ENCODE results near the gene MID1. TPM values are rescaled to one million over a fixed set of nuclear protein-coding genes. Genes with fewer than 3 reads are reported as not detected.

MID1 gene
- total RNA-seq, 2 donors from 2014 or later = 22.2 to 36.5 TPM

- intact Hi-C loops (cut with DNase I) = no loop called here
Observed at GRCh38 chrX:10474510-10474909, 145.9 kb downstream of the MID1 start.

GRCh38 chrX:10471418-10471817 is 149.0 kb downstream of the MID1 start:
- no peak for DNase-seq (ENCODE audit: low spot score)
- intact Hi-C loops (cut with DNase I) = no loop called here

More at GRCh38 chrX:10474510-10474909, 145.9 kb downstream of the MID1 start:
- no peak for DNase-seq (ENCODE audit: low spot score)

- no peak for DNase-seq (ENCODE audit: low spot score)
- intact Hi-C loops (cut with DNase I) = no loop called here
Observed at GRCh38 chrX:10470009-10470408, 150.4 kb downstream of the MID1 start.

- DNase-seq (ENCODE audit: low spot score) = no peak
- intact Hi-C loops (cut with DNase I) = no loop called here
Observed at GRCh38 chrX:10467793-10468192, 152.6 kb downstream of the MID1 start.

GRCh38 chrX:10465254-10465653 is 155.1 kb downstream of the MID1 start:
- DNase-seq (ENCODE audit: low spot score) = no peak
- intact Hi-C loops (cut with DNase I) = no loop called here

GRCh38 chrX:10457092-10457491 is 163.3 kb downstream of the MID1 start:
- intact Hi-C loops (cut with DNase I) = no loop called here
- no peak for DNase-seq (ENCODE audit: low spot score)

GRCh38 chrX:10453945-10454344 is 166.4 kb downstream of the MID1 start:
- intact Hi-C loops (cut with DNase I) = no loop called here
- no peak for DNase-seq (ENCODE audit: low spot score)

GRCh38 chrX:10450959-10451355 is 169.4 kb downstream of the MID1 start:
- no peak for DNase-seq (ENCODE audit: low spot score)
- intact Hi-C loops (cut with DNase I) = no loop called here

GRCh38 chrX:10450229-10450958 is 170.0 kb downstream of the MID1 start:
- no peak for DNase-seq (ENCODE audit: low spot score)
- intact Hi-C loops (cut with DNase I) = no loop called here

- intact Hi-C loops (cut with DNase I) = no loop called here
- DNase-seq (ENCODE audit: low spot score) = no peak
Observed at GRCh38 chrX:10447564-10448214, 172.7 kb downstream of the MID1 start.

- DNase-seq (ENCODE audit: low spot score) = no peak
- intact Hi-C loops (cut with DNase I) = no loop called here
Observed at GRCh38 chrX:10444204-10444603, 176.2 kb downstream of the MID1 start.

GRCh38 chrX:10441464-10441863 is 178.9 kb downstream of the MID1 start:
- DNase-seq (ENCODE audit: low spot score) = no peak
- intact Hi-C loops (cut with DNase I) = no loop called here

GRCh38 chrX:10433296-10433965 is 187.0 kb downstream of the MID1 start:
- no peak for DNase-seq (ENCODE audit: low spot score)
- intact Hi-C loops (cut with DNase I) = no loop called here

GRCh38 chrX:10429908-10430307 is 190.5 kb downstream of the MID1 start:
- DNase-seq (ENCODE audit: low spot score) = no peak
- intact Hi-C loops (cut with DNase I) = no loop called here

- intact Hi-C loops (cut with DNase I) = no loop called here
- no peak for DNase-seq (ENCODE audit: low spot score)
Observed at GRCh38 chrX:10427249-10427648, 193.1 kb downstream of the MID1 start.

- intact Hi-C loops (cut with DNase I) = no loop called here
- no peak for DNase-seq (ENCODE audit: low spot score)
Observed at GRCh38 chrX:10423716-10424115, 196.7 kb downstream of the MID1 start.

- DNase-seq (ENCODE audit: low spot score) = no peak
- intact Hi-C loops (cut with DNase I) = no loop called here
Observed at GRCh38 chrX:10420134-10420533, 200.3 kb downstream of the MID1 start.

GRCh38 chrX:10416424-10416823 is 204.0 kb downstream of the MID1 start:
- DNase-seq (ENCODE audit: low spot score) = no peak
- intact Hi-C loops (cut with DNase I) = no loop called here

GRCh38 chrX:10415306-10416001 is 204.9 kb downstream of the MID1 start:
- no peak for DNase-seq (ENCODE audit: low spot score)
- intact Hi-C loops (cut with DNase I) = no loop called here

GRCh38 chrX:10414862-10415261 is 205.5 kb downstream of the MID1 start:
- intact Hi-C loops (cut with DNase I) = no loop called here
- DNase-seq (ENCODE audit: low spot score) = no peak

Measured in posterior vena cava (tissue), 2 donors.